DND-41 (cell line): Measurements from ENCODE around the gene PRKRA.
A peak's percentile ranks its signal among the peaks of the same experiment; 100 is the strongest.

Experiments used
- ATAC-seq: fragments of 200-7000 bp; cut with Tn5 transposase; 3 replicates; pipeline ENCODE4 v1.9.1; 2021; ENCODE audit warnings: low read depth; ENCODE audit not compliant: insufficient read depth
- DNase-seq: peaks from one replicate; pipeline ENCODE4 v3.0.0-alpha.2; 2020
- H2AFZ ChIP-seq: 2 replicates; pipeline ENCODE4 v1.6.0; 2012; ENCODE audit warnings: low read depth, low read length
- H3K27ac ChIP-seq: 2 replicates; pipeline ENCODE4 v1.5.1; 2012; ENCODE audit warnings: low read length, inconsistent platforms
- H3K27me3 ChIP-seq: fragments of 200-600 bp; sonication (generic); 2 replicates; pipeline ENCODE4 v1.6.0; 2012; ENCODE audit warnings: low read length, mild to moderate bottlenecking, inconsistent platforms; ENCODE audit not compliant: insufficient read depth, poor library complexity
- H3K36me3 ChIP-seq: 2 replicates; pipeline ENCODE4 v1.5.1; 2012; ENCODE audit warnings: low read length, inconsistent platforms; ENCODE audit not compliant: insufficient read depth
- H3K4me1 ChIP-seq: 2 replicates; pipeline ENCODE4 v1.5.1; 2012; ENCODE audit warnings: mild to moderate bottlenecking, low read length; ENCODE audit not compliant: insufficient read depth
- H3K4me2 ChIP-seq: 2 replicates; pipeline ENCODE4 v1.6.0; 2012; ENCODE audit warnings: mild to moderate bottlenecking, moderate library complexity, low read length, inconsistent platforms; ENCODE audit not compliant: insufficient read depth
- H3K4me3 ChIP-seq, 2 experiments: fragments of 200-600 bp in 1 of 2; shearing (Covaris generic) in 1 of 2; 2 replicates each; pipeline ENCODE4 v1.5.1; 2012 to 2016; ENCODE audit warnings: inconsistent platforms in 2 of 2, low read length in 2 of 2, mild to moderate bottlenecking in 2 of 2, low read depth in 1 of 2, moderate library complexity in 1 of 2
- H3K79me2 ChIP-seq: 2 replicates; pipeline ENCODE4 v1.6.0; 2012; ENCODE audit warnings: low read length, inconsistent platforms; ENCODE audit not compliant: insufficient read depth
- H3K9ac ChIP-seq: 2 replicates; pipeline ENCODE4 v1.6.0; 2012; ENCODE audit warnings: low read depth, mild to moderate bottlenecking, inconsistent platforms, low read length, moderate library complexity
- H3K9me3 ChIP-seq: 2 replicates; pipeline ENCODE4 v1.5.1; 2012; ENCODE audit warnings: low read length, moderate library complexity, mild to moderate bottlenecking, inconsistent platforms; ENCODE audit not compliant: insufficient read depth, severe bottlenecking
- H4K20me1 ChIP-seq: 2 replicates; pipeline ENCODE4 v1.6.0; 2012; ENCODE audit warnings: low read length; ENCODE audit not compliant: insufficient read depth
- CTCF ChIP-seq: IDR thresholded peaks from 2 replicates; pipeline ENCODE4 v1.5.1; 2012; ENCODE audit warnings: borderline replicate concordance, low read length, moderate library complexity, mild to moderate bottlenecking; ENCODE audit not compliant: poor library complexity, severe bottlenecking; ENCODE audit errors: extremely low read depth
- EZH2 ChIP-seq: IDR thresholded peaks from 3 replicates; pipeline ENCODE4 v1.6.1; 2012; ENCODE audit warnings: borderline replicate concordance, low read depth, mild to moderate bottlenecking, moderate library complexity, low read length, inconsistent platforms; ENCODE audit not compliant: severe bottlenecking

PRKRA gene

GRCh38 chr2:178386986-178387597 is 63.9 kb downstream of the PRKRA start:
- Histone ChIP-seq H3K9ac (no peak overlapping the region), H3K27me3 (peaks cover 10% of the 10 kb centered on the region), H4K20me1 (no peaks in the 10 kb centered on the region), H3K79me2 (no peaks in the 10 kb centered on the region), H3K4me1 (no peaks in the 10 kb centered on the region), H3K27ac (no peak overlapping the region), H2AFZ (no peak overlapping the region), H3K4me2 (no peak overlapping the region), H3K9me3 (no peaks in the 10 kb centered on the region), H3K4me3 (no peak overlapping the region), H3K36me3 (no peaks in the 10 kb centered on the region)
- DNase-seq (no peak), ATAC-seq (peak; percentile 55; the same call in 2 of the 3 replicates)
- TF ChIP-seq CTCF: no peak

GRCh38 chr2:178385595-178386148 is 65.3 kb downstream of the PRKRA start:
- Histone ChIP-seq H3K36me3 (no peaks in the 10 kb centered on the region), H3K9me3 (no peaks in the 10 kb centered on the region), H2AFZ (no peak overlapping the region), H3K27ac (no peak overlapping the region), H3K79me2 (no peaks in the 10 kb centered on the region), H3K4me3 (no peak overlapping the region), H3K4me1 (no peaks in the 10 kb centered on the region), H3K9ac (no peak overlapping the region), H3K4me2 (no peak overlapping the region), H3K27me3 (peaks cover 6% of the 10 kb centered on the region), H4K20me1 (no peaks in the 10 kb centered on the region)
- TF ChIP-seq EZH2 (no peak), CTCF (no peak)
- no peak for DNase-seq
- ATAC-seq: no peak

GRCh38 chr2:178383718-178384117 is 67.3 kb downstream of the PRKRA start:
- H4K20me1 ChIP-seq: no peaks in the 10 kb centered on the region
- no peak overlapping the region for H3K4me3 ChIP-seq
- no peak for TF ChIP-seq CTCF
- no peak for TF ChIP-seq EZH2
- no peak overlapping the region for H3K27ac ChIP-seq
- peaks cover 11% of the 10 kb centered on the region for H3K27me3 ChIP-seq
- H3K79me2 ChIP-seq: no peaks in the 10 kb centered on the region
- H3K9me3 ChIP-seq: no peaks in the 10 kb centered on the region
- H2AFZ ChIP-seq: no peak overlapping the region
- H3K4me1 ChIP-seq: no peaks in the 10 kb centered on the region
- H3K36me3 ChIP-seq: no peaks in the 10 kb centered on the region
- DNase-seq (no peak), ATAC-seq (no peak)
- no peak overlapping the region for H3K4me2 ChIP-seq
- H3K9ac ChIP-seq: no peak overlapping the region
